Lower leg skin (tissue), 4 donors: ENCODE measurements around the gene DTL. TPM values are rescaled to one million over a fixed set of nuclear protein-coding genes. Genes with fewer than 3 reads are reported as not detected.

ENCODE experiments used
- DNase-seq, 2 donors: peaks; one replicate each; pipeline ENCODE4 v3.0.0-alpha.2; 2019; ENCODE audit warnings: low spot score in 2 of 2
- H3K4me3 ChIP-seq: fragments of 200-600 bp; sonication (generic); 2 replicates; pipeline ENCODE4 v1.5.1; 2017; ENCODE audit warnings: mild to moderate bottlenecking, low read depth; ENCODE audit not compliant: poor library complexity, severe bottlenecking
- POLR2A ChIP-seq, 2 donors: fragments of 450-650 bp; IDR thresholded peaks; one replicate each; pipeline ENCODE4 v1.6.1; 2016 to 2017; ENCODE audit warnings: antibody characterized with exemption in 2 of 2, mild to moderate bottlenecking in 1 of 2, moderate library complexity in 1 of 2
- WGBS, 2 donors: methylation state at CpG; one replicate each; pipeline ENCODE4 v1.1.5; 2018; 5-methylcytosine and 5-hydroxymethylcytosine counted together
- intact Hi-C: fragments of 100-400 bp; cut with DNase I; formaldehyde crosslinking; loops from one replicate; pipeline ENCODE4 v1.15.0; 2023; ENCODE audit warnings: low total_unique reads
- total RNA-seq, 4 donors: library from RNA; depleted of rRNA; stranded (reverse); fragments of >200 nt; gene quantifications; one replicate each; pipeline ENCODE4 v1.1.0, GENCODE V29; 2016
- TF ChIP-seq, protein P1 (sequence below), 3 donors: fragments of 450-650 bp; IDR thresholded peaks; one replicate each; pipeline ENCODE4 v1.5.1; 2016; ENCODE audit warnings: antibody characterized with exemption in 3 of 3, mild to moderate bottlenecking in 3 of 3, moderate library complexity in 2 of 3

DTL gene
- total RNA-seq, 4 donors from 2014 or later, result 0.23 to 1.2 (median 0.90) TPM

DNA sequence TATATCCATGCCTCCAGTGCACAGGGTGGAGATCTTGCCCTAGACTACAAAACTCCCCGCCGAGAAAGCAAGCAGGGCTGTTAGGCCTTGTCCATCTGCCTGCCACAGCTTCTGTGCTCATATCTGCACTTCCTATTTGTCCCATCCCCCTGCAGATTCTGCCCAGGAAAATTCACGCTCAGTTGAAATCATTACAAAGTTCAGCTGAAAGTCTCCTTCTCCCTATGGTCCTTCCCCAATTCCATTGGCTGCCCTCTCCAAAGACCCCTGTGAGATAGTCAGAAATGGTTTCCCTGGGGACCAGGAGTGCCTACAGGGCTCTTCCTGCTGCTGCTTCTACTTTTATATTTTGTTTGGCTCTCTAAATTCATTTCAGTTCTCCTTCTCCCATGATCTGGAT lies 63.2 kb downstream of the DTL start:
- WGBS, 2 donors, result 94 to 96% methylated on average over 3 of the region's 3 CpGs
- DNase-seq, result no peak
- TF ChIP-seq, protein P1, sequence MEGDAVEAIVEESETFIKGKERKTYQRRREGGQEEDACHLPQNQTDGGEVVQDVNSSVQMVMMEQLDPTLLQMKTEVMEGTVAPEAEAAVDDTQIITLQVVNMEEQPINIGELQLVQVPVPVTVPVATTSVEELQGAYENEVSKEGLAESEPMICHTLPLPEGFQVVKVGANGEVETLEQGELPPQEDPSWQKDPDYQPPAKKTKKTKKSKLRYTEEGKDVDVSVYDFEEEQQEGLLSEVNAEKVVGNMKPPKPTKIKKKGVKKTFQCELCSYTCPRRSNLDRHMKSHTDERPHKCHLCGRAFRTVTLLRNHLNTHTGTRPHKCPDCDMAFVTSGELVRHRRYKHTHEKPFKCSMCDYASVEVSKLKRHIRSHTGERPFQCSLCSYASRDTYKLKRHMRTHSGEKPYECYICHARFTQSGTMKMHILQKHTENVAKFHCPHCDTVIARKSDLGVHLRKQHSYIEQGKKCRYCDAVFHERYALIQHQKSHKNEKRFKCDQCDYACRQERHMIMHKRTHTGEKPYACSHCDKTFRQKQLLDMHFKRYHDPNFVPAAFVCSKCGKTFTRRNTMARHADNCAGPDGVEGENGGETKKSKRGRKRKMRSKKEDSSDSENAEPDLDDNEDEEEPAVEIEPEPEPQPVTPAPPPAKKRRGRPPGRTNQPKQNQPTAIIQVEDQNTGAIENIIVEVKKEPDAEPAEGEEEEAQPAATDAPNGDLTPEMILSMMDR (IDR thresholded peaks at IDR 0.05), result no peak
- TF ChIP-seq POLR2A (IDR thresholded peaks at IDR 0.05), result no peak
- intact Hi-C loops, result no loop called here
- no peak overlapping the region for H3K4me3 ChIP-seq

DNA sequence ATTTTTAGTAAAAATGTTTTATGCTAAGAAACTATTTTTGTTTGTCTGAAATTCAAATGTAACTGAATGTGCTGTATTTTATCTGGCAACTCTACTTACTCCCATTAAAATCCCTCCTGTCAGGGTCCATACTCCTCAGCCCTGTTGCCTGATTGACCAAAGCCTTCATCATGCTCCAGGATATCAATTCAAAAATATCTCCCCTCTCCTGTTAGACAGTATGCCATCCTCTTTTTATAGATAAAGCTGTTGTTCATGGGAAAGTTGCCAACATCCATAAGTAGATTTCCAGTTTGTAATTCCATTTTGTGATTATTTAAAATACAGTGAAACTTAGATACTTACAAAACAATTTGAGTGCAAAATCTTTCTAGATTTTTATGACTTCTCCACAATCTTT lies 65.7 kb downstream of the DTL start:
- no peak for DNase-seq
- intact Hi-C loops, result no loop called here
- H3K4me3 ChIP-seq, result no peak overlapping the region
- TF ChIP-seq, protein P1 (IDR thresholded peaks at IDR 0.05), result no peak
- no peak for TF ChIP-seq POLR2A (IDR thresholded peaks at IDR 0.05)

DNA sequence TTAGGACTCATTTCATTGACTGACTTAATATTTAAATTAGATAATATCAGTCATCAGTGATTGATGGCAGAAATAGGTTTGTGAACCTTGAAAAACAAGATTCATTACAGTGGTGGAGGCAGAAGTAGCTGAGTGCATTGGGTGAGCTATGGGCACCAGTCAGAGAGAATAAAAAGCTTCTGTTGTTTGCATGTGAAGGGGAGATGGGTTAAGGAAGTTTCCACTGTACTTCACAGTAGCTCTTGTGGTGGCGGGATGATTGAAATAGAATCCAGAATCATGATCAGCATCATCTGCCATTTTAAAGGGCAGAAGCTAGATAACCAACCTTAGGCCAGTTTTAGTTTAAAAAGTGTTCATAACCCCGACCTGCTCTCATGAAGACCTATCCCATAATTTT lies 66.2 kb downstream of the DTL start:
- TF ChIP-seq POLR2A (IDR thresholded peaks at IDR 0.05), result no peak
- TF ChIP-seq, protein P1 (IDR thresholded peaks at IDR 0.05), result no peak
- 91 to 94% methylated on average over 2 of the region's 2 CpGs for WGBS, 2 donors

DNA sequence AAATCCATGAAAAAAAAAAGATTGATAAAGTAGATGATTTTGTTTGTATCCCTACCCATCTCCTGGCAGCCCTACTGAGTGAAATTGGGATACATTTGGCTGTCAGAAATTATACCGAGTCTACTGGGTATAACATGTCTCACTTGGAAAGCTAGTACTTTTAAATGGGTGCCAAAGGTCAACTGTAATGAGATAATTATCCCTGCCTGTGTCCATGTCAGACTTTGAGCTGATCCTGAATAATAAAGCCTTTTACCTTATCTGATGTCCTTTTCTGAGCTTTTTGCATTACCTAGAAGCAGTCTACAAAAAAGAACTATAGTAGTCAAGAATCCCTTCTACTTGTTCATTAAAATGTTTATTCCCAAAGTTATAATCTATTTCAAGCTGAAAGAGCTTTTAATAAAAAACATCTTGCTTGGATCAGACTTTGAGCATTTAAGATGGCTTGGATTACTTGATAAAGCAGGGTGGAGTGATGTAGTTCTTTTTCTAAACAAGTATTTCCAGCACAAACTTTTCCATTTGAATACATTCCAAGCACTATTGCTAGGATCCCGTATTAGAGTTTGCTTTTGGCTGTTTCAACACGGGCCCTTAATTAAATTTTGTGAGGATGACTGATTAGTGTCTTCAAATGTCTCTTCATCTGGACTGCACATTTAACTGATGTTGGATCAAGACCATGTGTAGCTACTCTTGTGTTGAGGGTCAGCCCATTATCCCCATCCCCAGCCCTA lies 69.2 kb downstream of the DTL start:
- intact Hi-C loops, result no loop called here
- no peak for DNase-seq
- TF ChIP-seq, protein P1 (IDR thresholded peaks at IDR 0.05), result no peak
- no peak for TF ChIP-seq POLR2A (IDR thresholded peaks at IDR 0.05)
- no peak overlapping the region for H3K4me3 ChIP-seq
- WGBS, 2 donors, result 20 to 24% methylated on average over 3 of the region's 3 CpGs

More for the DNA sequence above, 66.2 kb downstream of the DTL start:
- intact Hi-C loops, result no loop called here
- no peak overlapping the region for H3K4me3 ChIP-seq
- DNase-seq, result no peak

DNA sequence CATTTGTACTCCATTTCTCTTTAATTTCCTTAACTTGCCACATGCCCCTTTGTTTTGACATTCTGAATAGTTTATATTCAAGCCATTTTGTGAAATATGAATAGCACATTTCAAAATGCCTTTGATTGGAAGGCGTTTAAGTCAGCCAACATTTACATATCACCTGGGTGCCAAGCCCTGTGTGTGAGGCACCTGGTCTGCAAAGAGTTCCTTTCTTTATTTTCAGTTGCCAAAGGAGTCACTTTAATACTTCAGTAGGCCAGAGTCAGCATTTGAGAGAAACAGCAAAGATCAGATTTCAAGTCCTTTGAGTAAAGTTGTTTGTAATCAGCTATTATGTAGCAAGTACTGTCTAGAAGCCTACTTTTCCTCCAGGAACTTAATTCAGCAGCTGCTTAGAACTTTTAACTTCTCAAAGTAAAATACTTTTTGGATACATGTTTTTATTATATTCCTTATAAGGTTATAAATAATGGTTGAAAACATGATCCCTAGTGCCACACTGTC lies 70.8 kb downstream of the DTL start:
- TF ChIP-seq, protein P1 (IDR thresholded peaks at IDR 0.05), result no peak
- no peak for TF ChIP-seq POLR2A (IDR thresholded peaks at IDR 0.05)
- intact Hi-C loops, result no loop called here
- WGBS, 2 donors, result 38 to 50% methylated on average over 1 of the region's 1 CpG

DNA sequence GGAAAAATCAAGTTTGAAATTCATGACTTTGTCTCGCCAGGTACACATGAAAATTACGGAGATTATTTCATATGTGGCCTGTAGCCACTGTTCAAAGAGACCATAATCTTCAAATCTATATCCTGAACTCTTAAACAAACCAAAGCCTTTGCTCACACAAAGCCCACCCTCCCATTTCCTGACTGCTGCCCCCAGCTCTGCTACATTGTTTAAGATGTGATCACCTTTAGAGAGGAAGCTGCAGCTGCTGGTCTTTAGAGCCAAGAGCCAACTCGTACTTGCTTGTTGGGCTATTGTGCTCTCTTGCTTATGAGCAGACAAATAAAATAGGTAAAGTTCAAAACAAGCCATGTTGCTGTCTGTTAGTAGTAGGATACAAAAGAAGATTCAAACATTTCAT lies 71.9 kb downstream of the DTL start:
- H3K4me3 ChIP-seq, result no peak overlapping the region
- TF ChIP-seq, protein P1 (IDR thresholded peaks at IDR 0.05), result no peak
- no peak for TF ChIP-seq POLR2A (IDR thresholded peaks at IDR 0.05)
- intact Hi-C loops, result no loop called here
- DNase-seq, result no peak
- WGBS, 2 donors, result 70 to 71% methylated on average over 3 of the region's 3 CpGs

More for the DNA sequence above, 70.8 kb downstream of the DTL start:
- no peak overlapping the region for H3K4me3 ChIP-seq
- DNase-seq, result no peak
